GM10266 (cell line): ENCODE measurements around the gene CCDC187.

ENCODE experiments used
- DNase-seq: peaks from one replicate; pipeline ENCODE4 v3.0.0; 2012; ENCODE audit errors: extremely low spot score
- CTCF ChIP-seq: IDR thresholded peaks from 2 replicates; pipeline ENCODE4 v1.5.1; 2012; ENCODE audit warnings: mild to moderate bottlenecking, low read depth; ENCODE audit not compliant: control insufficient read depth, insufficient read depth; ENCODE audit errors: missing control alignments

Gene CCDC187

GRCh38 chr9:136278894-136279293 lies 25.0 kb downstream of the CCDC187 start:
- no peak for TF ChIP-seq CTCF
- no peak for DNase-seq

DNA sequence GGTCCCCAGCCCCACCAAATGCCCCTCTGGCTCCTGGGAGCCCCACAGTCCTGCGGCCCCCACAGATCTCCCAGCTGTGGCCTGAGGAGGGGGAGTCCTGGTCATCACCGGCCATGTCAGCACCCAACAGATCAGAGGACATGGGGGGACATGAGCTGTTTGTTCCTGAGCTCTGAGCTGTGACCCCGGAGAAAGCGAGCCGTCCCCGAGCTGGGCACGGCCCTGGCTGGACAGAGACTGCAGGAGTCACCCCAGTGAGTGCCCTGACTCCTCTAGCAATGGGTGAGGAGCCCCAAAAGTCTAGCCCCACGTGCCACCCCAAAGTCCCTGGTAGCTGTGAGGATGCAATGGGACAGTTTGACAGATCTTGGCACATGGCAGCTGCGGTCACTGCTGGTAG lies 25.7 kb downstream of the CCDC187 start:
- no peak for TF ChIP-seq CTCF
- no peak for DNase-seq

DNA sequence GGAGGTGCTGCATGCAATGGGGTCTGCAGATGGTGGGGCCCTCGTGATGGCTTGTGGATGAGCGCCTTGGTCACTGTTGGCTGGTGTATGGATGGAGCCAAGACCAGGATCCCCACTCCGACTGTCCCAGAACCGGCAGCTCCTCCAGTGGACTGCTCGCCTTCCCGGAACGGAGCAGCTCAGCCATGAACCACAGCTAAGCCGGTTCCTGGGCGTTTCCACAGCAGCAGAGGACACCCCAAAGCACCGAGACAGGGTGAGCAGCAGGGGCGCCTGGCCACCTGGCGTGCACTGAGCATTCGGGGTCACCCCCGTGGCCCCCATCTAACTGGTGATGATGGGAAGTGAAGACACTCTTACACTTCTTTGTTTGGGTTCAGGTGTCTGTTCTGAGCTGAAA lies 26.1 kb downstream of the CCDC187 start:
- no peak for DNase-seq
- no peak for TF ChIP-seq CTCF

GRCh38 chr9:136276716-136277115 lies 27.2 kb downstream of the CCDC187 start:
- TF ChIP-seq CTCF, result no peak
- no peak for DNase-seq

- no peak for TF ChIP-seq CTCF
- DNase-seq, result no peak
Observed at GRCh38 chr9:136275655-136276429, 28.1 kb downstream of the CCDC187 start.

DNA sequence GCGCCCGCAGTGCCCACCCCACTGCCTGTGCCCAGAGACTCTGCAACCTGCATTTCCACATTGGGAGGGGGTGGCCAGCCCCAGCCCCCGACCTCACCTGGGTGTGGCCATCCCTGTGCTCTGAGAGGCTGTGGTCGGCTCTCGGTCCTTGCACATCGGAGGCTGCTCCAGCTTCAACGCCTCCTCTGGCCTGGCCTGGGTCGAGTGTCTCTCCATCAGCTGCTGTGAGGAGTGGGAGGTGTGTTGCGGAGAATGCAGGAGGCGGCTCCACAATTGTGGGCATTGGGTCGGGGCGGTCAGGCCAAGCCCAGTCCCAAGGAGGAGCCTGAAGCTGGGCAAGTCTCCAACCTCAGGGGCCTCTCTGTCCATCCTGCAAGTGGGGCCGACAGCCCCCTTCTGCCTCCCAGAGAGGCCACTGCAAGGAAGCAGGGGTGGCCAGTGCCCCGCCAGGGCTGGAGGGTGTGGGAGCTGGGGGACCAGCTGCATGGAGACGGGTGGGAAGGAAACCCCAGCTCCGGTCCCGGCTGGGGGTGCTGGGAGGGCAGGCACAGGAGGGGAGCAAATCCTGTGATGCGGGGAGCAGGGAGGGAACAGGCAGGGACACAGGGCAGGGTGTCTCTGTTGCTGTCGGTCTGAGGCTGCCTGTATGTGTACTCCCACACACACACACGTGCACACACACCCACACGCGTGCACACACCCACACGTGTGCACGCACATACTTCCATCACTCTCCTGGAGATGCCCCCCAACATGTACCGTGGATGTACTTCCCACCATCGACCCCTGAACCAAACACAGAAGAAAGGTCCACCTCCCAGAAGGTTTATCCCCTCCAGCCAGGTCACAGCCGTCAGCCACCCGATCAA lies 28.9 kb downstream of the CCDC187 start:
- no peak for TF ChIP-seq CTCF
- no peak for DNase-seq
